ENCODE results near the gene CTNNBIP1.
A peak's percentile ranks its signal among the peaks of the same experiment; 100 is the strongest.

The CTNNBIP1 gene

DNA sequence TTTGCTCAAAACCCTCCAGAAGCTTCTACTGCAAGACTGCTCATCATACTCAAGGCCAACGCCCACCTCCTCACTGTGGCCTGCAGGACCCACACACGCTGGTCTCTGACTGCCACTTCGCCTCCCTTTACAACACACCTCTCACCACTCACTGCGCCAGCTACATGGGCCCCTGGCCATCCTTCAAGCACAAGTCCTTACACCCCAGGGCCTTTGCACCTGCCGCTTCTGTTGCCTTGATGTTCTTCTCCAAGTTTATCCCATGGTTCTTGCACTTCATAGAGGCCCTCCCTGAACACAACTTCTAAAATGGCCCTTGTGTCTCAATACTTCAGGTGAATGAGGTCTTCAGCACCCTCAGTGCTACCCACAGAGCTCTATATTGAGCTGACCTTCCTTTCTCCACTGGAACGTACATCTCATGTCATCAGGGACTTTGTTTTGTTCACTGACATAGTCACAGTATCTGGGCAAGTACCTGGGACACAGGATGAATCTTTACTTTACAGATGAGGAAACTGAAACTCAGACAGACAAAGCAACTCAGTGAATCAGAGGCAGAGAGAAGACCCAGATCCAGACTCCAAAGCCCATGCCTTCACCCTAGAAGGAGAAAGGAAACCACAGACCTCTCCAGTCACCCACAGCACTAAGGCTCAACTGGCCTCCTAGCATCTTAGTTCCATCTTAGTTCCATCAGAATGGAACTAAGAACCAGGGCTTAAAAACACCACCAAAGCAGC is 51.6 kb downstream of the CTNNBIP1 start:
- peaks cover 0 to 2% of the 10 kb centered on the region in 2 donors for H3K9me3 ChIP-seq (ENCODE audit: control insufficient read depth in 1 of 2, low read length in 2 of 2)
- H3K27me3 ChIP-seq (ENCODE audit: control insufficient read depth in 1 of 2, insufficient read depth in 2 of 2, low read length in 2 of 2) = no peaks in the 10 kb centered on the region
- H3K27ac ChIP-seq (ENCODE audit: low read depth, low read length) = no peak overlapping the region
- H3K4me3 ChIP-seq (ENCODE audit: low read depth in 1 of 2, low read length in 2 of 2) = no peak overlapping the region
- H3K4me1 ChIP-seq (ENCODE audit: control insufficient read depth in 1 of 2, insufficient read depth in 2 of 2, low read length in 2 of 2) = no peaks in the 10 kb centered on the region
- H3K9ac ChIP-seq (ENCODE audit: low read depth in 1 of 2, low read length in 2 of 2) = no peak overlapping the region
- H3K36me3 ChIP-seq (ENCODE audit: control insufficient read depth in 1 of 2, insufficient read depth in 2 of 2, low read length in 2 of 2) = peaks cover 4 to 31% of the 10 kb centered on the region in 2 donors

DNA sequence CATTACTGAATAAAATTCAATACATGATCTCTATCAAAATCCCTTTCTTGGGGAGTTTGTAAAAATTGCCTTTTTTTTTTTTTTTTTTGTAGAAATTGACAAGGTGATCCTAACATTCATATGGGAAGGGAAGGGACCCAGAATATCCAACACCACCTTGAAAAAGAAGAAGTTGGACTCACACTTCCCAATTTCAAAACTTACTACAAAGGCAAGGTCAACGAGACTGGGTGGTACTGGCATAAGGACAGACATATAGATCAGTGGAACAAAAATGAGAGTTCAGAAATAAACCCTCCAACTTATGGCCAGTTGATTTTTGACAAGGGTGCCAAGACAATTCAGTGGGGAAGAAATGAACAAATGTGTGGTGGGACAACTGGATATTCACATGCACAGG is 54.9 kb downstream of the CTNNBIP1 start:
- no peak overlapping the region for H3K9ac ChIP-seq (ENCODE audit: low read depth in 1 of 2, low read length in 2 of 2)
- no peak overlapping the region for H3K4me3 ChIP-seq (ENCODE audit: low read depth in 1 of 2, low read length in 2 of 2)
- peaks cover 0 to 2% of the 10 kb centered on the region in 2 donors for H3K9me3 ChIP-seq (ENCODE audit: control insufficient read depth in 1 of 2, low read length in 2 of 2)
- peaks cover 0 to 7% of the 10 kb centered on the region in 2 donors for H3K4me1 ChIP-seq (ENCODE audit: control insufficient read depth in 1 of 2, insufficient read depth in 2 of 2, low read length in 2 of 2)
- peaks cover 4 to 17% of the 10 kb centered on the region in 2 donors for H3K36me3 ChIP-seq (ENCODE audit: control insufficient read depth in 1 of 2, insufficient read depth in 2 of 2, low read length in 2 of 2)
- H3K27ac ChIP-seq (ENCODE audit: low read depth, low read length) = no peak overlapping the region
- H3K27me3 ChIP-seq (ENCODE audit: control insufficient read depth in 1 of 2, insufficient read depth in 2 of 2, low read length in 2 of 2) = no peaks in the 10 kb centered on the region

DNA sequence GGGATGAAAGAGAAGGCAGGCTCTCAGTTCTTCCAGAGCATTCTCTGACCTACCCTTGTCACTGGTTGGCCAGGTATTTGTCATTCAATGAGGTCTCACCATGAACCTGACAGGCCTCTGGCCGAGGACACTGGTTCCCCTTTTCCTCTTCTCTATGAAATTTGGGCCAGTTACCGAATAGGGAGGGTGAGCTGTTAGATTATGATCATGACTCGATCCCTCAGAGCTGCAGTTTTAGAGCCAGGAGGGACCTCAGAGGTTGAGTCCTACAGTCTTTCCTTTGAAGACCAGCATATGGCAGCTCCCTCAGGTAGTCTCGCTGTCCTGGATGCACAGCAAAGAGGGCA is 56.8 kb downstream of the CTNNBIP1 start:
- H3K27me3 ChIP-seq (ENCODE audit: control insufficient read depth in 1 of 2, insufficient read depth in 2 of 2, low read length in 2 of 2) = no peaks in the 10 kb centered on the region
- H3K36me3 ChIP-seq (ENCODE audit: control insufficient read depth in 1 of 2, insufficient read depth in 2 of 2, low read length in 2 of 2) = peaks cover 6 to 14% of the 10 kb centered on the region in 2 donors
- no peak overlapping the region for H3K9ac ChIP-seq (ENCODE audit: low read depth in 1 of 2, low read length in 2 of 2)
- no peak overlapping the region for H3K4me3 ChIP-seq (ENCODE audit: low read depth in 1 of 2, low read length in 2 of 2)
- no peak overlapping the region for H3K27ac ChIP-seq (ENCODE audit: low read depth, low read length)
- peaks cover 0 to 7% of the 10 kb centered on the region in 2 donors for H3K4me1 ChIP-seq (ENCODE audit: control insufficient read depth in 1 of 2, insufficient read depth in 2 of 2, low read length in 2 of 2)
- peaks cover 0 to 2% of the 10 kb centered on the region in 2 donors for H3K9me3 ChIP-seq (ENCODE audit: control insufficient read depth in 1 of 2, low read length in 2 of 2)

DNA sequence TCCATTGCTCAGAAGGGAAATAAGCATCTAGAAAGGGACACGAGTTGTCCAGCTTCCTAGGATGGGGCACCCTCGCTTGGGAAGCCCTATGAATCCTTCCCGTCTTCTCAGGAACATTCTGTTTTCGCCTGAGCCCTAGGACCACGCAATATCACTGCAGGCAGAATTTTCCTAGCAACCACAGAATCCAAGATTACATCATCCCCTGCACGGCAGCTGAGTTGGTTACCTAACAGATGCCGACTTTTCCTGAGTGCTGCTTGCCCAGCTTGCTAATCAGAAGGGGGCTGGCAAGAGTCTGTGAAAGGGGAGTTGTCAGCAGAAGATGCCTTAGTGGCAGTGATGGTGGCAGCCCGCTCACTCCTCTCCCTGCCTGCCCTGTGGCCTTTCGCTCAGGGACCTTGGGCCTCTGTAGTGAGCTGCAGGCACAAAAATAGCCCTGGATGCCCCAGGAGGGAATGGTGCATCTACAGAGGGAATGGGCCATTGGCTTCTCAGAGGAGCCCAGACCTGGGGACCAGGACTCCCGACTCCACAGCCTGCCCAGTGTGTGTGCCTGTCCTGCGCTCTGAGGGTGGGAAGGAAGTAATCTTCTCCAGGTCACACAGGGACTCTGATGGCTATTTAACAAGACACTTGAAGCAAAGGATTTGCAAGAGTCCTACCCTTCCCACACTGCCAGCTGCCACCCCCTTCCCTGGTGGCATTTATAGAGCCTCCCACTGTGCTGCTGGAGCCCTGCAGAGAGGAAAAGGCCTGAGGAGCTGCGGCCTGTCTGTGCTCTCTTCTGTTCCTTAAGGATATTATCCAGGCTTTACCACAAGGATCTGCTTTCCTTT is 57.4 kb downstream of the CTNNBIP1 start:
- Histone ChIP-seq H3K27me3 (ENCODE audit: control insufficient read depth in 1 of 2, insufficient read depth in 2 of 2, low read length in 2 of 2) (no peaks in the 10 kb centered on the region), H3K36me3 (ENCODE audit: control insufficient read depth in 1 of 2, insufficient read depth in 2 of 2, low read length in 2 of 2) (peaks cover 6 to 14% of the 10 kb centered on the region in 2 donors), H3K27ac (ENCODE audit: low read depth, low read length) (no peak overlapping the region)

DNA sequence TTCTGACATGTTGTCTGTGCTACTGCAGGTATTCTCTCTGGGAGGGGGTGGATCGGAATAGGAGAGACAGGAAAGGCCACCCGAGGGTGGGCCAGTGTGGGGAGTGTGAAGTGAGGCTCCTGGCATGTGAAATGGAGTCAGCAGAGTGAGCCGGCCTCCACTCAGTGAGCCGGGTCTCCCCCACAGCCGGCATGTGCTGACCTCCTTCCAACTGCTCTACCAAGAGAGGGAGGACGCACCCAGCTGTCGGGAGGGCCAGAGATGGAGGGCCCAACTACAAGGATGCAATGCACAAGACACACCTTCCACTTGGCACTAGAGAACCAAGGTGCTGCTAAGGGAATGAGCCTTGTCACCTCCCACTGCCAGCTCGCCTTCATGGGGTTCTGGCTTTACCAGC is 58.1 kb downstream of the CTNNBIP1 start:
- Histone ChIP-seq H3K4me3 (ENCODE audit: low read depth in 1 of 2, low read length in 2 of 2) (no peak overlapping the region), H3K36me3 (ENCODE audit: control insufficient read depth in 1 of 2, insufficient read depth in 2 of 2, low read length in 2 of 2) (peaks cover 6 to 14% of the 10 kb centered on the region in 2 donors), H3K27me3 (ENCODE audit: control insufficient read depth in 1 of 2, insufficient read depth in 2 of 2, low read length in 2 of 2) (no peaks in the 10 kb centered on the region), H3K9me3 (ENCODE audit: control insufficient read depth in 1 of 2, low read length in 2 of 2) (peaks cover 0 to 2% of the 10 kb centered on the region in 2 donors), H3K4me1 (ENCODE audit: control insufficient read depth in 1 of 2, insufficient read depth in 2 of 2, low read length in 2 of 2) (peaks cover 0 to 7% of the 10 kb centered on the region in 2 donors), H3K27ac (ENCODE audit: low read depth, low read length) (no peak overlapping the region), H3K9ac (ENCODE audit: low read depth in 1 of 2, low read length in 2 of 2) (no peak overlapping the region)

More for the DNA sequence above, 57.4 kb downstream of the CTNNBIP1 start:
- Histone ChIP-seq H3K4me3 (ENCODE audit: low read depth in 1 of 2, low read length in 2 of 2) (no peak overlapping the region), H3K4me1 (ENCODE audit: control insufficient read depth in 1 of 2, insufficient read depth in 2 of 2, low read length in 2 of 2) (peaks cover 0 to 7% of the 10 kb centered on the region in 2 donors), H3K9ac (ENCODE audit: low read depth in 1 of 2, low read length in 2 of 2) (no peak overlapping the region), H3K9me3 (ENCODE audit: control insufficient read depth in 1 of 2, low read length in 2 of 2) (peaks cover 0 to 2% of the 10 kb centered on the region in 2 donors)

DNA sequence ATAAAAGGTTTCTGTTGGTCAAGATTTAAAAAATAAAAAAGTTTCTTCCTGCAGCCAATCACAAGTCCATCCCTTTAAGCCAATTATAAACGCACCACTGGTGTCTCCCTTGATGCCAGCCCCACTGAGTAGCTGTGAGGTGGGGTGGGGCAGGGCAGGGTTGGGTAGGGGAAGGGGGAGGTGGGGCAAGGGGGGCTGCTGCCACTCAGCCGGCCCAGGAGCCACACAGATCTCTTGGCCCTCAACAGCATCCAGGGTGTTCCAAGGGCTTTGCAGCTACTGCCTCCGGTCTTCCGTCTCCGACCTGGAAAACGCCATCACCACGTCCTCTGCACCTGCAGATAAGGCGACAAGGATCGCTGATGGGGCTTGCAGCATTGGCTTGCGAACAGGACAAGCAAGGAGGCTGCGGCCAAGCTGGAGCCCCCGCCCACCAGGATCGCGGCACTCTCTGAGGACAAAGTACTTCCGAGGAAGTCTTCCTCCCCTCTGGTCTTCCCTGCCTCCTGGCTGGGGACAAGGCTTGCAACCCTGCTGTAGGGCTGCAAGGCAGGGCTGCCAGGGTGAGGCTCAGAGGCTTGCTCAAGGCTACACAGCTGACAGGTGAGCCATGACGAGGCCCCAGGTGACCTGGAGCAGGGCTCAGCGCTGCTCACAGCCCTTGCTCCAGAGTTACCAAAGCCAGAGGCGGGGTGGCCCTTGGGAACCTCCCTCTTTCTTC is 59.5 kb downstream of the CTNNBIP1 start:
- Histone ChIP-seq H3K36me3 (ENCODE audit: control insufficient read depth in 1 of 2, insufficient read depth in 2 of 2, low read length in 2 of 2) (peaks cover 6 to 14% of the 10 kb centered on the region in 2 donors), H3K4me3 (ENCODE audit: low read depth in 1 of 2, low read length in 2 of 2) (peak overlapping the region; percentile 0 to 10)

DNA sequence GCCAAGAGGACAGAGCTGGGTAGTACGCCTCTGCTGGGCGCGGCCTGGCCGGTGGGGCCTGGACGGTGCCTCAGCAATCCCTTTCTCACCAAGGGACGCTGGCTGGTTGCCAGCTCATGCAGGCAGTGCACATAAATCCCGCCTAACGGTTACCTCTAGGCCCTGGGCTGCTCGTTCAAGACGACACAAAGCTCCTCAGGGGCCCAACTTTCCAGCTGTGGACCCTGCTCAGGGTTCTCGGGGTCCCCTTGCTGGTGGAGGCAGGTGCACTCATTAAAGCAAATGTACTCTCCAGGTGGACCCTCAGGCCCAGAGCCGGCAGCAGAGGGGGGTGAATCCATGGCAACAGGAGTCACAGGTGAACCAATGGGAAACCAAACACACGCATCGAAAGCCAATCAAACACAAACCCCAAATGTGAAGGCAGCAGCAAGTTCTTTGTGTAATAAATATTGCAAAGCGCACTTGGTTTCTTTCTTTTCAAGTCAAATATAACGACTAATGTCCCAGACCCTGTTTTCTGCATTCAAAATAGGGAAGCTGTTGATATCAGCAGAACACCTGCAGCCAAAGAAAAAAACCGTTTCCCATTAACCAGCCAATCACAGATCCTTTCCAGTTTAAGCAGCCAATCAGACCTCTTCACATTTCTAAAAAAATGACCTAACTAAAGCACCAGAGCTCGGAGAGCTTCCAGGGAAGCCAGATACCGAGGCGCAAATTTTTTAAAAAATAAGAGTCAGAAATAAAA is 60.2 kb downstream of the CTNNBIP1 start:
- H3K4me3 ChIP-seq (ENCODE audit: low read depth in 1 of 2, low read length in 2 of 2) = no peak overlapping the region
- H3K36me3 ChIP-seq (ENCODE audit: control insufficient read depth in 1 of 2, insufficient read depth in 2 of 2, low read length in 2 of 2) = peaks cover 6 to 12% of the 10 kb centered on the region in 2 donors
- H3K9me3 ChIP-seq (ENCODE audit: control insufficient read depth in 1 of 2, low read length in 2 of 2) = peaks cover 0 to 2% of the 10 kb centered on the region in 2 donors
- H3K27ac ChIP-seq (ENCODE audit: low read depth, low read length) = no peak overlapping the region
- H3K4me1 ChIP-seq (ENCODE audit: control insufficient read depth in 1 of 2, insufficient read depth in 2 of 2, low read length in 2 of 2) = peaks cover 8 to 16% of the 10 kb centered on the region in 2 donors
- H3K9ac ChIP-seq (ENCODE audit: low read depth in 1 of 2, low read length in 2 of 2) = no peak overlapping the region
- no peaks in the 10 kb centered on the region for H3K27me3 ChIP-seq (ENCODE audit: control insufficient read depth in 1 of 2, insufficient read depth in 2 of 2, low read length in 2 of 2)

More for the DNA sequence above, 59.5 kb downstream of the CTNNBIP1 start:
- H3K9ac ChIP-seq (ENCODE audit: low read depth in 1 of 2, low read length in 2 of 2) = no peak overlapping the region
- H3K9me3 ChIP-seq (ENCODE audit: control insufficient read depth in 1 of 2, low read length in 2 of 2) = peaks cover 0 to 2% of the 10 kb centered on the region in 2 donors
- H3K4me1 ChIP-seq (ENCODE audit: control insufficient read depth in 1 of 2, insufficient read depth in 2 of 2, low read length in 2 of 2) = peaks cover 8 to 16% of the 10 kb centered on the region in 2 donors
- no peaks in the 10 kb centered on the region for H3K27me3 ChIP-seq (ENCODE audit: control insufficient read depth in 1 of 2, insufficient read depth in 2 of 2, low read length in 2 of 2)
- H3K27ac ChIP-seq (ENCODE audit: low read depth, low read length) = no peak overlapping the region

DNA sequence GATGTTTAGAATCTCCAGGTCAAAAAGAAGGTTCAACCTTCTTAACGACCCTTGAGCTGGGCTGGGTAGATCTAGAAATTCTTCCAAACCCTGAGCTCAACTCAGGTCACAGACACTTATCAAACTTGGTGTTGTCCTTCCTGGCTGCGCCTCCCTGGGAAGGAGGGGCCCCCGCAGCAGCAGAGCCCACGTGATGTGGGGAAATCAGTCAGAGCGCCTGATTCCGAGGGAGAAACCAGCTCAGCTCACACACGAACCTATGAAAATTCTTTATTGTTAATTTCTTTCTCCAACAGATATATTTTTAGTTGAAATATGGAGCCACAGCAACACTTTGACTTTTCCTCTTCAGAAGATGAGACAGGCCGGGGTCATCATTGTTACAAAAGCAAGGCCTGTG is 62.0 kb downstream of the CTNNBIP1 start:
- Histone ChIP-seq H3K9me3 (ENCODE audit: control insufficient read depth in 1 of 2, low read length in 2 of 2) (no peaks in the 10 kb centered on the region), H3K4me3 (ENCODE audit: low read depth in 1 of 2, low read length in 2 of 2) (no peak overlapping the region), H3K36me3 (ENCODE audit: control insufficient read depth in 1 of 2, insufficient read depth in 2 of 2, low read length in 2 of 2) (peaks cover 5 to 6% of the 10 kb centered on the region in 2 donors), H3K27me3 (ENCODE audit: control insufficient read depth in 1 of 2, insufficient read depth in 2 of 2, low read length in 2 of 2) (no peaks in the 10 kb centered on the region), H3K27ac (ENCODE audit: low read depth, low read length) (no peak overlapping the region), H3K4me1 (ENCODE audit: control insufficient read depth in 1 of 2, insufficient read depth in 2 of 2, low read length in 2 of 2) (peaks cover 18 to 20% of the 10 kb centered on the region in 2 donors), H3K9ac (ENCODE audit: low read depth in 1 of 2, low read length in 2 of 2) (no peak overlapping the region)

DNA sequence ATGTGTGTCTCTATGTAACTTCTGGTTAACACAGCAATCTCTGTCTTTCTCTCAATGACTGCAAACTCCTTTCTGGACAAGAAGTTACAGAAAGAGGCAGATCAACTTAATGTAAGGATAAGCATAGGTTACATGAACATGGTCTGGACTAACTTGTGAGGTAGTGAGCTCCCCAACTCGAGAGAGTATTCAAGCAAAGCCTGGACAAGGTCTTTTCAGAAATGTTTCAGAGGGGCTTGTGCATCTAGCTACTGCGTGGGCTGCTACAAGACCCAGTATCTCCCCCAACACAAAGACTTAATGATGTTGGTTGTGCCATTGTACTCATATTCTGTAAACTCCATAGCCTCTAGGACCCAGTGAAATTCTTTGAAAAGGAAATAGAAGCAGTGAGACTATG is 62.8 kb downstream of the CTNNBIP1 start:
- no peaks in the 10 kb centered on the region for H3K9me3 ChIP-seq (ENCODE audit: control insufficient read depth in 1 of 2, low read length in 2 of 2)
- H3K27ac ChIP-seq (ENCODE audit: low read depth, low read length) = no peak overlapping the region
- no peaks in the 10 kb centered on the region for H3K27me3 ChIP-seq (ENCODE audit: control insufficient read depth in 1 of 2, insufficient read depth in 2 of 2, low read length in 2 of 2)
- peaks cover 25 to 26% of the 10 kb centered on the region in 2 donors for H3K4me1 ChIP-seq (ENCODE audit: control insufficient read depth in 1 of 2, insufficient read depth in 2 of 2, low read length in 2 of 2)
- no peak overlapping the region for H3K4me3 ChIP-seq (ENCODE audit: low read depth in 1 of 2, low read length in 2 of 2)
- no peak overlapping the region for H3K9ac ChIP-seq (ENCODE audit: low read depth in 1 of 2, low read length in 2 of 2)
- H3K36me3 ChIP-seq (ENCODE audit: control insufficient read depth in 1 of 2, insufficient read depth in 2 of 2, low read length in 2 of 2) = peaks cover 5 to 6% of the 10 kb centered on the region in 2 donors

Data from duodenal mucosa (tissue), 2 donors.